IPS DF 6.9 (cell line): Measurements from ENCODE around the gene RBM19.

Experiments used
- DNase-seq: peaks from one replicate; pipeline ENCODE4 v3.0.0-alpha.2; 2013; ENCODE audit warnings: low read depth, low spot score
- H3K27ac ChIP-seq: one replicate; pipeline ENCODE4 v1.5.1; 2013; ENCODE audit warnings: low read length, control low read depth
- H3K27me3 ChIP-seq: 2 replicates; pipeline ENCODE4 v1.6.1; 2013; ENCODE audit warnings: mild to moderate bottlenecking, low read length; ENCODE audit not compliant: control insufficient read depth, insufficient read depth
- H3K36me3 ChIP-seq: 2 replicates; pipeline ENCODE4 v1.6.1; 2013; ENCODE audit warnings: low read length; ENCODE audit not compliant: control insufficient read depth, insufficient read depth
- H3K4me1 ChIP-seq: 2 replicates; pipeline ENCODE4 v1.6.1; 2013; ENCODE audit warnings: low read length; ENCODE audit not compliant: control insufficient read depth, insufficient read depth
- H3K4me3 ChIP-seq: 2 replicates; pipeline ENCODE4 v1.5.1; 2013; ENCODE audit warnings: mild to moderate bottlenecking, low read length
- H3K9me3 ChIP-seq: 2 replicates; pipeline ENCODE4 v1.6.1; 2013; ENCODE audit warnings: low read length, inconsistent platforms; ENCODE audit not compliant: control insufficient read depth, insufficient read depth
- WGBS: extraction: QIAGEN DNeasy Blood & Tissue Kit; methylation state at CpG from one replicate; pipeline ENCODE4 v1.1.7; 2013; ENCODE audit warnings: mixed read lengths, missing lambda C conversion rate; ENCODE audit not compliant: insufficient read length, insufficient coverage; 5-methylcytosine and 5-hydroxymethylcytosine counted together

The RBM19 gene

DNA sequence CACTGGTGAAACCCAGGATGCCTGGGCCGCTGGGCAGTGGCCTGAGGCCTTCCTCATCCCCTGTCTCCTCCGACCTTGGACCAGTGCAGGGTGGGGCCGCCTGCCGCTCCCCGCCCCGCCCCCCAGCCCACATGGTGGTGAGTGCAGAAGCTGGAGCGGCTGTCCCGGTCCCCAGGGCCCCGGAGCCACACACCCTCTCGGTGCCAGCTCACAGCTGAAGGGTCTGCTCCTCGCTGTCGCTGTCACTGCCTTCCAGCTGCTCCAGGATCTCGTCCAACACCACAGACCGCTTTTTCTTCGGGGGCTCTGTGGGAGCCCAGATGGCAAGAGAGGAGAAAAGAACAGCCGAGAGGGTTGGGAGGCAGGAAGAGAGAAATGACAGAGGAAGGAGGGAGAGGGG lies 143.1 kb downstream of the RBM19 start:
- no CpG with 5 or more reads among the region's 16 CpGs for WGBS
- Histone ChIP-seq H3K4me3 (no peak overlapping the region), H3K36me3 (no peaks in the 10 kb centered on the region), H3K27me3 (no peaks in the 10 kb centered on the region), H3K4me1 (no peaks in the 10 kb centered on the region), H3K9me3 (no peaks in the 10 kb centered on the region), H3K27ac (no peak overlapping the region)
- DNase-seq: no peak

- Histone ChIP-seq H3K4me1 (no peaks in the 10 kb centered on the region), H3K36me3 (no peaks in the 10 kb centered on the region), H3K27me3 (no peaks in the 10 kb centered on the region), H3K4me3 (no peak overlapping the region), H3K9me3 (no peaks in the 10 kb centered on the region), H3K27ac (no peak overlapping the region)
- DNase-seq: no peak
- no CpG with 5 or more reads among the region's 8 CpGs for WGBS
Measured at GRCh38 chr12:113820842-113821241, 145.3 kb downstream of the RBM19 start.

DNA sequence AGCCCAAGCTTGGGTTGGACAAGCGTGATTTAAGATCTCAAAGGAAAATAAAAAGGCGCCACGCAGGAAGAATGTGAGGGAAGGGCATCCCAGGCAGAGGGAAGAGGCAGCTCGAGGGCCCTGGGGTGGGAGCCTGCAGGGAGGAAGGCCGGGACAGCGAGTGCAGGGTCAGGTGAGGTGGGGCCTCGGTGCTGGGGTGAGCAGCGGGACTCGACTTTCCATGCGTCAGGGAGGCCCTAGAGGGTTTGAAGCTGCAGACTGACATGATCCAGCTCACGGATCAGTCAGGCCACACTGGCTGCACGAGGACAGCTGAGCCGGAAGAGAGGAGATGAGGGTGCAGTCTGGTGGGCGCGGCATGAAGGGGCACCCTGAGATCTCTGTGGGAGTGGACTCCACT lies 145.8 kb downstream of the RBM19 start:
- Histone ChIP-seq H3K27me3 (no peaks in the 10 kb centered on the region), H3K36me3 (no peaks in the 10 kb centered on the region), H3K27ac (no peak overlapping the region), H3K4me1 (no peaks in the 10 kb centered on the region), H3K4me3 (no peak overlapping the region), H3K9me3 (no peaks in the 10 kb centered on the region)
- DNase-seq: no peak
- no CpG with 5 or more reads among the region's 15 CpGs for WGBS

GRCh38 chr12:113819495-113819894 lies 146.6 kb downstream of the RBM19 start:
- H3K9me3 ChIP-seq: no peaks in the 10 kb centered on the region
- H3K4me1 ChIP-seq: no peaks in the 10 kb centered on the region
- no peak for DNase-seq
- no peaks in the 10 kb centered on the region for H3K36me3 ChIP-seq
- H3K27ac ChIP-seq: no peak overlapping the region
- H3K27me3 ChIP-seq: no peaks in the 10 kb centered on the region
- WGBS: no CpG with 5 or more reads among the region's 10 CpGs
- H3K4me3 ChIP-seq: no peak overlapping the region

DNA sequence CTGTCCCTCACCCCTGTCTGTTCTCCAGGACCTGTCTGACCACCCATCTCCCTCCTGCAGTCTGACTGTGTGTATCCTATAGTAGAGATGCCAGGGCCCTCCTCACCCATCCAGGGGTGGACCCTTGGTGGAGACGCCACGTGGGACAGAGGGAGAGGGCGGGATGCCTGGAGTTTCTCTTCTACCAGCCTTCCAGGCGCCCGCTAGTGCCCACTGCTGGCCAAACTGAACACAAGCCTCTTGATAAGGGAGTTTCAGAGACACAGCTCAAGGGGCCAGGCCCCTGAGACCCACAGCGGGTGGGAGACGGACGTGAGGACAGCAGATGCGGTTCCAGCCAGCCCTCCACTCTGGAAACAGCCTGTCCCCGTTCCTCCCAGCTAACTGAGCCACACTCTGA lies 147.3 kb downstream of the RBM19 start:
- peak; percentile 29 for DNase-seq
- Histone ChIP-seq H3K4me3 (no peak overlapping the region), H3K36me3 (no peaks in the 10 kb centered on the region), H3K27ac (no peak overlapping the region), H3K4me1 (no peaks in the 10 kb centered on the region), H3K9me3 (no peaks in the 10 kb centered on the region), H3K27me3 (no peaks in the 10 kb centered on the region)
- no CpG with 5 or more reads among the region's 10 CpGs for WGBS

DNA sequence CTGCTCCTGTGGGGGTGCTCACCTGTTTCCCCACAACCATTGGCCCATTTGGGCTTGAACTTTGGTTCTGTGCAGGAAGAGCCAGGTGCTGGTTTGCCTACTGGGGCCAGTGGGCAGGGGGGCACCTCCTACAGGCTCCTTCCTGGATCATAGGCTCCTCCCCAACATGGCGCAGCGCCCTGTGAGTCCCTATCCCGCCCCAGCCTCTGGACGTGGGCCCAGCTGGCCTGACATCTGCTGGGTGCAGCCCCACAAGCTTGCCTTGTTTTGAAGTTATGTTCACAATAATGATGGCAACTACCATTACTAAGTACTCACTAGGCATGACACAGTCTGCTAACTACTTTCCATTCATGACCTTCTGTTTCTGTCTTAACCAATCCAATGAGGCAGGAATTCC lies 147.8 kb downstream of the RBM19 start:
- no CpG with 5 or more reads among the region's 4 CpGs for WGBS
- Histone ChIP-seq H3K4me3 (no peak overlapping the region), H3K4me1 (no peaks in the 10 kb centered on the region), H3K27me3 (no peaks in the 10 kb centered on the region), H3K9me3 (no peaks in the 10 kb centered on the region), H3K27ac (no peak overlapping the region), H3K36me3 (no peaks in the 10 kb centered on the region)
- no peak for DNase-seq

DNA sequence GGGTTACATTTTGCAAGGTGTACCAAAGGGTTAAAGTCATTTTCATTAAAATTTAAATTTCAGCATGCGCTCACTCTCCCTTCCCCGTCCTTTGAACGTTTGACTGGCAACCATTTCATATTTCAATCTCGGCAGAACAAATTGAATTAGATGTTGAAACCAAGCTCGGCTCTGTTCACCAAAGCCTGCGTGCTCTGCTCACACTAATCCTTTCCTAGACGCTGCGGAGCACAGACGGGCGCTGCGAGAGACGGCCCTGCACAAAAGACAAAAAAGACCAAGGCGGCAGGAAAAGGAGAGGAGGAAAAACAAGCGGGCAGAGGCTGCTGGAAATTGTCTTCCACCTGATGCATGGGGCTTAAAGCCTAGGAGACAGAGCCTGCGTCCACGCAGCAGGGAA lies 149.3 kb downstream of the RBM19 start:
- Histone ChIP-seq H3K4me3 (no peak overlapping the region), H3K9me3 (no peaks in the 10 kb centered on the region), H3K27ac (no peak overlapping the region), H3K4me1 (no peaks in the 10 kb centered on the region), H3K36me3 (no peaks in the 10 kb centered on the region), H3K27me3 (no peaks in the 10 kb centered on the region)
- no CpG with 5 or more reads among the region's 16 CpGs for WGBS
- DNase-seq: no peak

DNA sequence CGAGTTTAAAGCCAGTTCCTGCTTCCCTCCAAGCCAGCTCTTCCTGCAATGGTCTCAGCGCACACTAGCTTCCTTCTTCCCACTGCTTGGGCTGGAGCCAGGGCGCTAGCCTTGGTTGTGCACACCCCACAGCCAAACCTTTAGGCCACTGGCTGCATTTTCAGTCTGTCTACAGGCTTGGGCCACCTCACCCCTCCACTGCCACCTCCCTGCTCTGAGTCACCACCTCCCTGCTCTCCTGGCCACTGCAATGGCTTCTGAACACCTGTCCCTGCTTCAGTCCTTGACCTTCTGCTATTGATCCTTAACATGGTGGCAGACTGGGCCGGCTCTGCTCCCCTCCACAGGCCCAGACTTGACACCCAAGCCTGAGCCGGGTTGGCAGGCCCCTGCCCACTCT lies 151.1 kb downstream of the RBM19 start:
- Histone ChIP-seq H3K36me3 (no peaks in the 10 kb centered on the region), H3K27me3 (no peaks in the 10 kb centered on the region), H3K9me3 (no peaks in the 10 kb centered on the region), H3K4me3 (no peak overlapping the region), H3K4me1 (no peaks in the 10 kb centered on the region), H3K27ac (no peak overlapping the region)
- WGBS: no CpG with 5 or more reads among the region's 5 CpGs
- no peak for DNase-seq

DNA sequence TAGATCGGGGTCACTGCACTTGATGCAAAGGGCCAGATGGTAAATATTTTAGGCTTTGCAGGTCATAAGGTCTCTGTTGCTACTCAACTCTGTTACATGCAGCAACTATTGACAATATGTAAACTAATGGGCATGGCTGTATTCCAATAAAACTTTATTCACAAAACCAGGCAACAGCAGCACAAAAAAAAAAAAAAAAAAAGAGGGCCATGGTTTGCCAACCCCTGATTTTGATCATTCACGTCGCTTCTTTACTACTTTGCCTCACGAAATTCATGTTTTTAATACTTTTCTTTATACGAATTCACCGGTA lies 152.9 kb downstream of the RBM19 start:
- no CpG with 5 or more reads among the region's 6 CpGs for WGBS
- no peaks in the 10 kb centered on the region for H3K4me1 ChIP-seq
- no peak overlapping the region for H3K27ac ChIP-seq

GRCh38 chr12:113812411-113813228 lies 153.5 kb downstream of the RBM19 start:
- H3K4me3 ChIP-seq: no peak overlapping the region
- no peak for DNase-seq
- WGBS: no CpG with 5 or more reads among the region's 16 CpGs
- H3K27ac ChIP-seq: no peak overlapping the region
- no peaks in the 10 kb centered on the region for H3K9me3 ChIP-seq
- H3K4me1 ChIP-seq: no peaks in the 10 kb centered on the region
- no peaks in the 10 kb centered on the region for H3K36me3 ChIP-seq
- H3K27me3 ChIP-seq: no peaks in the 10 kb centered on the region

More for the DNA sequence above, 152.9 kb downstream of the RBM19 start:
- Histone ChIP-seq H3K4me3 (no peak overlapping the region), H3K9me3 (no peaks in the 10 kb centered on the region), H3K36me3 (no peaks in the 10 kb centered on the region), H3K27me3 (no peaks in the 10 kb centered on the region)
- DNase-seq: no peak
